Activated naive CD8-positive, alpha-beta T cell (primary cell): ENCODE measurements around the gene ITK.

Experiments
- H3K27ac Mint-ChIP-seq: one replicate; pipeline ENCODE4 v1.8.0; 2021; ENCODE audit warnings: mixed read lengths
- H3K27me3 Mint-ChIP-seq: one replicate; pipeline ENCODE4 v1.8.0; 2021; ENCODE audit warnings: mixed read lengths
- H3K36me3 Mint-ChIP-seq: one replicate; pipeline ENCODE4 v1.8.0; 2021; ENCODE audit warnings: mixed read lengths
- H3K4me1 Mint-ChIP-seq: one replicate; pipeline ENCODE4 v1.8.0; 2021; ENCODE audit warnings: low read depth, mixed read lengths
- H3K4me3 Mint-ChIP-seq: one replicate; pipeline ENCODE4 v1.8.0; 2021; ENCODE audit warnings: mild to moderate bottlenecking, mixed read lengths
- H3K9me3 Mint-ChIP-seq: one replicate; pipeline ENCODE4 v1.8.0; 2021; ENCODE audit warnings: low read depth, mixed read lengths

ITK gene

GRCh38 chr5:157303667-157304327 is 123.2 kb downstream of the ITK start:
- Mint-ChIP-seq H3K36me3 (peaks cover 15% of the 10 kb centered on the region), H3K4me1 (peaks cover 70% of the 10 kb centered on the region), H3K27me3 (no peaks in the 10 kb centered on the region), H3K9me3 (no peaks in the 10 kb centered on the region), H3K27ac (peak overlapping the region; percentile 91), H3K4me3 (peak overlapping the region; percentile 41)
